PC-9 (cell line): Measurements from ENCODE around the gene PAFAH1B1. TPM values are rescaled to one million over a fixed set of nuclear protein-coding genes. Genes with fewer than 3 reads are reported as not detected.

Experiments used
- BruUV-seq: library from RNA; stranded (reverse); fragments of 400-500 nt; replicated peaks from 2 replicates; lab custom pipeline; 2021; lab: Mats Ljungman, UMichigan
- CTCF ChIA-PET: fragments of 300-600 bp; sonication (Branson Sonifier 250); formaldehyde crosslinking; loops from one replicate; lab custom pipeline; 2022; ENCODE audit warnings: antibody characterized with exemption; lab: Charles Lee
- POLR2A ChIA-PET: fragments of 300-600 bp; sonication (Branson Sonifier 250); formaldehyde crosslinking; loops from one replicate; lab custom pipeline; 2022; ENCODE audit warnings: antibody characterized with exemption; ENCODE audit not compliant: unreplicated experiment; lab: Charles Lee
- DNase-seq, 2 experiments: peaks; one replicate each; pipeline versions ENCODE4 v3.0.0 to v3.0.0-alpha.2; 2015 to 2022; ENCODE audit warnings: mixed read lengths in 1 of 2
- H2AFZ ChIP-seq: fragments of 200-600 bp; sonication (generic); 2 replicates; pipeline ENCODE4 v1.8.1; 2017; ENCODE audit warnings: antibody characterized with exemption
- H3F3A ChIP-seq: fragments of 200-600 bp; sonication (generic); 2 replicates; pipeline ENCODE4 v1.8.1; 2017; ENCODE audit warnings: antibody characterized with exemption, mild to moderate bottlenecking, low read depth; ENCODE audit not compliant: insufficient read depth
- H3K27ac ChIP-seq: fragments of 200-600 bp; sonication (generic); 2 replicates; pipeline ENCODE4 v1.6.1; 2016; ENCODE audit warnings: mixed run types
- H3K27me3 ChIP-seq: fragments of 200-600 bp; sonication (generic); 2 replicates; pipeline ENCODE4 v1.6.1; 2016; ENCODE audit warnings: low read depth, mixed run types; ENCODE audit not compliant: insufficient read depth
- H3K36me3 ChIP-seq: fragments of 200-600 bp; sonication (generic); 2 replicates; pipeline ENCODE4 v1.6.1; 2016; ENCODE audit warnings: low read depth, mixed run types
- H3K4me1 ChIP-seq: fragments of 200-600 bp; sonication (generic); replicated peaks from 2 replicates; pipeline ENCODE4 v1.6.1; 2016; ENCODE audit warnings: mixed run types; ENCODE audit not compliant: insufficient read depth
- H3K4me2 ChIP-seq: fragments of 200-600 bp; sonication (generic); 2 replicates; pipeline ENCODE4 v1.6.1; 2017; ENCODE audit warnings: mixed run types
- H3K4me3 ChIP-seq: fragments of 200-600 bp; sonication (generic); 2 replicates; pipeline ENCODE4 v1.6.1; 2016; ENCODE audit warnings: mixed run types
- H3K79me2 ChIP-seq: fragments of 200-600 bp; sonication (generic); 2 replicates; pipeline ENCODE4 v1.6.1; 2017; ENCODE audit warnings: low read depth, mixed run types
- H3K9me2 ChIP-seq: fragments of 200-600 bp; sonication (generic); 2 replicates; pipeline ENCODE4 v1.8.1; 2017; ENCODE audit warnings: mild to moderate bottlenecking; ENCODE audit not compliant: insufficient read depth
- H3K9me3 ChIP-seq: fragments of 200-600 bp; sonication (generic); 2 replicates; pipeline ENCODE4 v1.8.1; 2016; ENCODE audit warnings: low read depth; ENCODE audit not compliant: insufficient read depth
- H4K20me1 ChIP-seq: fragments of 200-600 bp; sonication (generic); 2 replicates; pipeline ENCODE4 v1.8.1; 2017; ENCODE audit not compliant: insufficient read depth
- EZH2 ChIP-seq: fragments of 200-600 bp; sonication (generic); IDR thresholded peaks from 2 replicates; pipeline ENCODE4 v1.8.0; 2017; ENCODE audit warnings: antibody characterized with exemption, low read depth
- intact Hi-C: fragments of 100-400 bp; cut with micrococcal nuclease; formaldehyde crosslinking; loops from one replicate; pipeline ENCODE4 v1.10.0; 2022; ENCODE audit not compliant: unreplicated experiment
- total RNA-seq: library from RNA; stranded (reverse); gene quantifications from 2 replicates; pipeline ENCODE4 v1.2.3, GENCODE V29; 2021
- TF ChIP-seq, protein P1 (sequence below): fragments of 200-600 bp; sonication (generic); conservative IDR thresholded peaks from 2 replicates; pipeline ENCODE4 v1.6.1; 2017; ENCODE audit warnings: mixed run types, antibody characterized with exemption, mild to moderate bottlenecking, moderate library complexity

Gene PAFAH1B1
- total RNA-seq, 1 experiment from 2014 or later: 152 TPM

DNA sequence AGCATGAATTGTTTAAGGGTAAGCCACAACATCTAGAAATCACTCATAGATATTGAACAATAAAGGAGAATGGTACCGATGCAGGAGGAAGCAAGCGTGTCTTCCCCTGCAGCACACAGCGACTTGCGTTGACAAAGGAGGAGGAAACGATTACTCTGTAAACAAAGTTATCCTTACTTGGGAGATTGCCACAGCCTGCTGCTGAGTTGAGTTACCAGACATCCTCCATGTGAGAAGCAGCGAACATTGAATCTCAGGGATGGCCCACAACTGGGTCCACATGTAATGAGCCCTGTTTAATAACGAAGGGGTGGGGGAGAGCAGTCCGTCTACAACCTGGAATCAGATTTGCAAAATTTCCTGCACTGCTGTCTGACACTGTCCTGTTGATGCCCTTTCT lies 90.5 kb downstream of the PAFAH1B1 start:
- POLR2A ChIA-PET: no interaction called here

DNA sequence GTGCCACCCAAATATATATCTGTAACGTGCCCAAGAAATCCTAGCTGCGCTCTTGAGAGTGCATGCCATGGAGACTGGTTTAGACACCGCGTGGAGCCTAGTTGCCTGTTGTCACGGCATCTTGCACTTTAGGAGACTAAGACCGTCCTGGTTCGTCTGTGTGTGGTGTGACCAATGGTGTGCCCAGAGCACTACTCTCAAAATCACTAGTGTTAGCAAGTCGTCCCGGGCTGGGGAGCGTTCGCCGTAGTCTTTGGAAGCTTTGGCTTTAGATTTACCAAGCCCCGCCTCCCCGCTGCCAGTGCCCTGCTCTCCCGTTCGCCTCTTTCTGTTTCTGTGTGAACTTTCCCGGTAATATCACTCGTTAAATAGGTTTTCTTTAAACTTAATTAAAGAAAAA lies 91.1 kb downstream of the PAFAH1B1 start:
- peaks cover 32% of the 10 kb centered on the region for H4K20me1 ChIP-seq
- no peak overlapping the region for H3K4me2 ChIP-seq
- H3K4me3 ChIP-seq: no peak overlapping the region
- H3K36me3 ChIP-seq: peaks cover 34% of the 10 kb centered on the region
- H3K27me3 ChIP-seq: no peaks in the 10 kb centered on the region
- intact Hi-C loops: no loop called here
- H3K9me2 ChIP-seq: no peaks in the 10 kb centered on the region
- POLR2A ChIA-PET: no interaction called here
- BruUV-seq: no TSS peak
- no peak for TF ChIP-seq EZH2
- TF ChIP-seq, protein P1, sequence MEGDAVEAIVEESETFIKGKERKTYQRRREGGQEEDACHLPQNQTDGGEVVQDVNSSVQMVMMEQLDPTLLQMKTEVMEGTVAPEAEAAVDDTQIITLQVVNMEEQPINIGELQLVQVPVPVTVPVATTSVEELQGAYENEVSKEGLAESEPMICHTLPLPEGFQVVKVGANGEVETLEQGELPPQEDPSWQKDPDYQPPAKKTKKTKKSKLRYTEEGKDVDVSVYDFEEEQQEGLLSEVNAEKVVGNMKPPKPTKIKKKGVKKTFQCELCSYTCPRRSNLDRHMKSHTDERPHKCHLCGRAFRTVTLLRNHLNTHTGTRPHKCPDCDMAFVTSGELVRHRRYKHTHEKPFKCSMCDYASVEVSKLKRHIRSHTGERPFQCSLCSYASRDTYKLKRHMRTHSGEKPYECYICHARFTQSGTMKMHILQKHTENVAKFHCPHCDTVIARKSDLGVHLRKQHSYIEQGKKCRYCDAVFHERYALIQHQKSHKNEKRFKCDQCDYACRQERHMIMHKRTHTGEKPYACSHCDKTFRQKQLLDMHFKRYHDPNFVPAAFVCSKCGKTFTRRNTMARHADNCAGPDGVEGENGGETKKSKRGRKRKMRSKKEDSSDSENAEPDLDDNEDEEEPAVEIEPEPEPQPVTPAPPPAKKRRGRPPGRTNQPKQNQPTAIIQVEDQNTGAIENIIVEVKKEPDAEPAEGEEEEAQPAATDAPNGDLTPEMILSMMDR: no peak
- H3F3A ChIP-seq: peaks cover 72% of the 10 kb centered on the region
- H3K9me3 ChIP-seq: no peaks in the 10 kb centered on the region
- no peak overlapping the region for H2AFZ ChIP-seq
- H3K79me2 ChIP-seq: no peaks in the 10 kb centered on the region
- H3K27ac ChIP-seq: no peak overlapping the region
- no peaks in the 10 kb centered on the region for H3K4me1 ChIP-seq
- no peak for DNase-seq
- CTCF ChIA-PET: no interaction called here

More for the DNA sequence above, 90.5 kb downstream of the PAFAH1B1 start:
- Histone ChIP-seq H3K27ac (no peak overlapping the region), H3K27me3 (no peaks in the 10 kb centered on the region), H3F3A (peaks cover 66% of the 10 kb centered on the region), H3K4me1 (no peaks in the 10 kb centered on the region), H4K20me1 (peaks cover 26% of the 10 kb centered on the region), H2AFZ (no peak overlapping the region), H3K9me2 (no peaks in the 10 kb centered on the region), H3K9me3 (no peaks in the 10 kb centered on the region), H3K79me2 (no peaks in the 10 kb centered on the region), H3K36me3 (peaks cover 35% of the 10 kb centered on the region), H3K4me3 (no peak overlapping the region), H3K4me2 (no peak overlapping the region)
- BruUV-seq: no TSS peak
- intact Hi-C loops: no loop called here
- TF ChIP-seq, protein P1: no peak
- no peak for TF ChIP-seq EZH2
- DNase-seq: no peak
- CTCF ChIA-PET: no interaction called here

DNA sequence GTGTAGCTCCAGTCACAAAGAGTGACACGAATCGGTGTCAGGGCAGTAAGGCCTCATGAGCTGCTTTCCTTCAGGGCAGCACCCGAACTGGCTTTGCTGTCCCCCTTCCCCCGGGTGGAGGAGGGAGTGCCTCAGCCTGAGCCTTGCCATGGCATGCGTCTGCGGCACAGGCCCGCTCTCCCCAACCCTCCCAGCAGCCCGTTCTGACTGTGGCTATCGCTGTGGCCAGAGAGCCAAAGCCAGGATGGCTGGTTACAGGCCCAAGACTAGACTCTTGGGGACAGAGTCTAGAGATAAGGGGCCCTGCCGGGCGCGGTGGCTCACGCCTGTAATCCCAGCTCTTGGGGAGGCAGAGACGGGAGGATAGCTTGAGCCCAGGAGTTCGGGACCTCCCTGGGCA lies 92.2 kb downstream of the PAFAH1B1 start:
- POLR2A ChIA-PET: interaction anchor here (0.5 kb wide), 1 partner anchor 132 kb away, joined by 5 read pairs; no protein-coding TSS in a partner anchor
- intact Hi-C loops: no loop called here
- peaks cover 34% of the 10 kb centered on the region for H4K20me1 ChIP-seq
- peaks cover 72% of the 10 kb centered on the region for H3F3A ChIP-seq
- H3K4me3 ChIP-seq: no peak overlapping the region
- H3K79me2 ChIP-seq: no peaks in the 10 kb centered on the region
- CTCF ChIA-PET: no interaction called here
- BruUV-seq: no TSS peak
- no peaks in the 10 kb centered on the region for H3K9me2 ChIP-seq
- no peak overlapping the region for H3K4me2 ChIP-seq
- no peak for TF ChIP-seq EZH2
- TF ChIP-seq, protein P1: no peak
- H3K36me3 ChIP-seq: peaks cover 23% of the 10 kb centered on the region
- no peaks in the 10 kb centered on the region for H3K9me3 ChIP-seq
- no peak for DNase-seq
- H2AFZ ChIP-seq: no peak overlapping the region
- H3K27ac ChIP-seq: no peak overlapping the region
- H3K4me1 ChIP-seq: no peaks in the 10 kb centered on the region
- H3K27me3 ChIP-seq: no peaks in the 10 kb centered on the region
